ENCODE measurements around the gene NRG3.
A peak's percentile ranks its signal among the peaks of the same experiment; 100 is the strongest.

NRG3 gene

DNA sequence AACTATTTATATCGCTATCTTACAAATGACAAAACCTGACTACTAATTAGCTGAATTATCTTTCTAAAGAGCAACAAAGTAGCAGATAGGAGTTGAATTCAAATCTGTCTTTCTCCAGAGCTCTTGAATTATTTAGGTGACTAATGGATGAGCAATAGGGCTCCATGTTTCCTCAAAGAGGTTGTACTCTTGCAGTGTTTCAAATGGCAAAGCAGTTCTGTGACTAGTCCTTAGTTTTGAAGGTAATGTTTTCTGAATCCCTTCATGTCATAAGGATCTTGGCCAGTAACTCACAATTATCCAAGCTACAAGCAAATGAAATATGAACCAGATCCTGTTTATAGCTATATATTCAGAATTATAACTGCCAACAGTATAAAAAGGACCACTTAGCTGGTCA is 999.7 kb downstream of the NRG3 start:
- DNase-seq = no peak

DNA sequence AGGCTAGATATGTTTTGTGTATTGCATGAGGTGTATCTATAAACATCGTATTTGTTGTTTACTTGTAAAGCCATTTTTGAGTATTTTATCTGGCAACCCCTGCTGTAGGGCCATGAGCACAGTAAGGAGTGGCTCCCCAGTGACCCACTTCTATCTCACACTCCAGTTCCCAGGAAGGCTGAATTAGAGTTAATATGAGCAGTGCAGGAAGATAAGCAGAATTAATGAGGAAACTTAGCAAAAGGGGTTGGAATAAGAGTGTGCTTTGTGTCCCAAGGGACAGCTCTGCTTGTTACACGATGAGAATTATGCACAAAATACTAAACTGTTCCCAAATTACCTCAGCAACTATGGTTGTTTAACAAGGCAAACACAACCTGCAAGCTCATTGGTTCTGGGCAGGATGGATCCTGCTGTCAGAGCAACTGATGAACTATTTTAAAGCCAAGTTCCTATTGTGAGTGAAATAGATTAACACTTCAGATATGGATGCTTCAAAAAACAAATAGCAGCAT is 1005.8 kb downstream of the NRG3 start:
- no peak for DNase-seq

DNA sequence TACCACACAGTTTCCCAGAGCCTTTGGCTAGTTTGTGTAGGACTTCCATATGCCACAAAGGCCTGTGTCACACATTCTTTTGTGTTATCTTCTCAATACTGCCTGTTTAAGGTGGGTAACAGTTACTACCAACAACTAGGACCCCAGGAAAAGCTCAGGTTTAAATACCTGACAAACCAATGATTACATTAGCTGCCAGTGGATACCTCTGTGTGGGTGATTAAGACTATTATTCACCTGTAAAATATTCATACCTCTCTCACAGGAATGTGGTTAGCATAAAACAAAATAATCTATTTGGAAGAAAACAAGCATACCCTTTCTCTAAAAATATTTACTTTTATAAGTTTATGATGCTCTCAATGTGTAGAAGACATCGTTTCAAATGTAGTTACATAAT is 1007.7 kb downstream of the NRG3 start:
- DNase-seq = no peak

DNA sequence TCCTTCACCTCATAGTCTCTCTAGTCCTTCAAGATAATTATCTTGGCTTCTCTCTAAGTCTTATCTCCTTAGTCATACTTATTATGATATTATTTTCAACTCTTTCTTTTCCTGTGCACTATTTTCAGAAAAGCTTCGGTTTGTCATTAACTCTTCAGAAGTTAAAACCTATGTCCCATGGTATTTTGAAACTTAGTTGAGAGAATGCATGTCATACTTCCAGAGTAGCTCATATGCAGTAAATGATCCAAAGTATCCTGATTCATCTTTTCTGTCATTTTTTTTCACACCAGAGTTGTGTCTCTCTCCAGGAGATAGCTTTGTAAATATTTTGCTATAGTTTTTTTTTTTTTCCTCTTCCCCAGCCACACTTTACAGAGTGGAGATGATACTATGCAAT is 1008.6 kb downstream of the NRG3 start:
- DNase-seq = no peak

DNA sequence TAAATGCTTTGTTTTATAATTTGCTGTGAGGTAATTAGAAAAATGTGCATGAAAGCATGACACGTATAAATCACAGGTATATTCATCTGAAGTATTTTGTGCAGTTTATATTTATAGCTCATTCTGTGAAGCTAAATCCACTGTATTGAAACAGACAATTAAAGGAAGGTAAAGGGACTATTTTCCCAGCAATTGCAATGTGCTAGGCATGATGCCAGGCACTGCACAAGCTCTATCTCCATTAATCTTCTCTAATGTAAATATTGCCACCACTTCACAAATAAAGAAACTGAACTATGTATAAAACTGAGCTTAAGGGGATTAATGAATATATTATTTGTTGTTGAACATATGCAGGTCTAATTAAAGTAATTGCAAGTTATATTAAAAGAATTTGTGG is 1012.5 kb downstream of the NRG3 start:
- DNase-seq = peak in 1 of 2 experiments; percentile 28

DNA sequence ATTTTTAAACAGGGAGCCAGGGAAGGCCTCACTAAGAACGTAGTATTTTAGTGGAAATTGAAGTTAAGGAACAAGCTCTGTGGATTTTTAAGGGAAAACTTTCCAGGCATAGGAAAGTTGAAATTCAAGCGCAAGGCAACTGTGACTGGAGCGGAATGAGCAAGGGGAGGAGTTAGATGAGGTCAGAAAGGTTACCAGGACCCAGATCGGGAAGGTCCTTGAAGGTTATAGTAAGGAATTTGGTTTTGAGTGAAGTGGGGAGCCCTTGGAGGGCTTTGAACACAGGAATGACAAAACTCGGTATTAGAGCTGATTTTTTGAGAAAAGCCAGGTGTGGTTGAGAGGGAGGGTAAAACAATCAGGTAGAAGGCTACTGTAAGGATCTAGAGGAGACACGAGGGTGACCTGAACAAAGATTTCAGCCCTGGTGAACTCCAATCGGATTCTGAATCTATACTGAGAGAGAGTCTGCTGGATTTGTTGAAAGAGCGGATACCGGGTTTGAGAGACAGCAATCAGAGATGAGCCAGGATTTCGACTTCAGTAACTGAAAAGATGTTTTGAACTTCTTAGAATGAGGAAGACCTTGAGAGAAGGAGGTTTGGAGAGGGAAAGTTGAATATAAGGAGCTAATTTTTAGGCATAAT is 1013.9 kb downstream of the NRG3 start:
- DNase-seq = no peak

- DNase-seq = no peak
These were observed 1014.7 kb downstream of the NRG3 start for GRCh38 chr10:82889728-82890127.

DNA sequence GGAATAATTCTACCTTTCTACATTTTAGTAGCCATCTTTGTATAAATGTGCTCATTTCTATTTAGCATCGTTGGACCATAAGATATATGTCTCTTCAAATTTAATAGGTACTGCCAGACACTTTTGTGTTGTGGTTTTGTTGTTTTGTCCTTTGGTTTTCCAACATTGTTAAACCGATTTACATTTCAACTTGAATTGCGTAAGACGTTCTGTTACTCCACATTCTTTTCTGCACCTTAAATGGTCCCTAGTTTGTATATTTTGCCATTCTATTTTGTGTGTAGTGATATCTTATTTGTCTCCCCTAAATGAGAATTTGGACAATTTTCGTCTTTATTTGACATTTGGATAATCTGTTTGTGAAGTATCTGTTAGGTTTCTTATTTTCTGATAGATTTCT is 1015.6 kb downstream of the NRG3 start:
- no peak for DNase-seq

DNA sequence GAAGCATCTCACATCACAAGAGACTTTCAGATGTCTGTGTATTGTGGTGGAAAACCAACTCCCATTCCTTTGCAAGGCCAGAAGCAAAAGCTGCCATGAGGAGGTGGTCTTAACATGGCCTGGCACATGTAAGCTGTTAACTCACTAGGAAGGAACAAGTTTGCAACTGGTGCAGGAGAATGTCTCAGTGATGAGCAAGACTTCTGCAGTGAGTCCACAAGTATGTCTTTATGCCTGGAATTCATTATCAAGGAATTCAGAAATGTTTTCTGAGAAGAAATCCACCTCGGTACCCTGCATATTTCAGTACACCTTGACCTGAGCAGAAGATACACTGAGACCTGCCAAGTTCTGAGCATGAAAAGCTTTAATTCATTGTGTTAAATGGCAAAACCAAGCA is 1033.1 kb downstream of the NRG3 start:
- DNase-seq = no peak

DNA sequence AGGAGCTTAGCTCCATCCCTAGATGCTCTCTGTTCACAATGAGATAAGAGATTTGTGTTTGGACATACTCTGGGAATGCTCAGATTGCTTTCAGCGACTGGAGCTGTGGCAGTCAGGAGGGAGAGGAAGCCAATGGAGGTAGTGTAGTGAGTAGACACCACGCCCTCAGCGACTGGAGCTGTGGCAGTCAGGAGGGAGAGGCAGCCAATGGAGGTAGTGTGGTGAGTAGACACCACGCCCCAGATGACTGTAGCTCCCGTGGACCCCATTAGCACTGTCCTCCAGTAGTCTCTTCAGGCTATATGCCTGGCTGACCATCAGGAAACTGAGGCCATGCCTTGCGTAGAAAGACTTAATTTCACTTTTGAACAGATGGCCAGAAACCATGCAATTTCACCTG is 1033.8 kb downstream of the NRG3 start:
- no peak for DNase-seq

GRCh38 chr10:82910301-82910700 is 1035.3 kb downstream of the NRG3 start:
- DNase-seq = no peak

DNA sequence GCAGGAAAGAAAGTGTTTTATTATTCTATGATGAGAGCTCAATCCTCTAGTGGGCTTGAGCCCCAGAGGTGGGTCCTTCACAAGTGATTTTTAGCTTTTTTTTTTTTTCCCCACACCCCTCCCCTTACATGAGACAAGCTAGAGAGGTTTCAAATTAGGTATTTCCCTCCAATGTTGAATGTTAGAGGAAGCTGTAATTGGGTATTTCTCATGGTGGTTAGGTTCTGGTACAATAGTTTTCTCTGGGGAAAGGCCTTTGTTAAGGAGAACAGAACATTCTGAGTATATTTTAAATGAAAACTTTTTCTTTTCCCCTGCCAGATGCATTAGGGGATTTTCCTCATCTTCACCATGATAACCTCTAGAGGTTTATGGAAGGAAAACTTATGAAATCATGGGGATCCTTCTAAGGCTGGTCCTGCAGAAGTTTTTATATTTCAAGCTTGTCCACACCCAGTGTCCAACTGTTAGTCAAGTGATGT is 1039.7 kb downstream of the NRG3 start:
- no peak for DNase-seq

GRCh38 chr10:82916941-82917340 is 1041.9 kb downstream of the NRG3 start:
- no peak for DNase-seq

DNA sequence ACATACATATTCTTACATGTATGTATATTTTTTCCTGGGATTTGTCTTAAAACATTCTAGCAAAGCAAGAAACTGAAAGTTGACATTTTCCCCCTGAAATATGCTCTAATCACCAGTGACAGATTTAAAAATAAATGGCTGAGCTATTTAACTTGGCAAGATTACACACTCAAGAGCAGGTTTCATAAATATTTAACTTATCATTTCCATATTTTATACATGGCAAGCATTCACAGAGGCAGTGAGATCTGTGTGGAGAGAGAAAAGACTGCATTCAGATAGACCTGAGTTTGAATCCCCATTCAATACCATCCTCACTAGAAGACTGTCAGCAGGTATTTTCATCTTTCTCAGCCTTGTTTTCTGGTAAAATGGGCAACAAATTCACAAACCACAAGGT is 1043.0 kb downstream of the NRG3 start:
- DNase-seq = no peak

GRCh38 chr10:82922046-82922445 is 1047.1 kb downstream of the NRG3 start:
- DNase-seq = no peak

GRCh38 chr10:82922755-82923154 is 1047.8 kb downstream of the NRG3 start:
- DNase-seq = no peak

DNA sequence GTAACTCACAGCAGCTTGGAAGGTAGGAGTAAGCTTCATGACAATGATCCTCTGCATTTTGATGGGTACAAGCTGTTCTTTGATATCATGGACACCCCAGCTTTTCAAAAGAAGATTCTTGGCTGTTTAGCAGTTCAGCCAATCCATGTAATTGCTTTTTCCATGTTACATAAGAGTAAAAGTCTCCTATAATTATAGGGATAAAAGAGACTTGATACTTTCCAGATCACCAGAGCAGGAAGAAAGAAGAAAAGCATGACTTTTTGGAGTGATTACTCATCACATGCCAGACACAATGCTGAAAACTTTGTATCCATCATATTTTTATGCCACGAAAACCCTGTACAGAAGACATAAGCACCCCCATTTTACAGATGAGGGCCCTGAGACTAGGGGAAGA is 1049.7 kb downstream of the NRG3 start:
- no peak for DNase-seq

DNA sequence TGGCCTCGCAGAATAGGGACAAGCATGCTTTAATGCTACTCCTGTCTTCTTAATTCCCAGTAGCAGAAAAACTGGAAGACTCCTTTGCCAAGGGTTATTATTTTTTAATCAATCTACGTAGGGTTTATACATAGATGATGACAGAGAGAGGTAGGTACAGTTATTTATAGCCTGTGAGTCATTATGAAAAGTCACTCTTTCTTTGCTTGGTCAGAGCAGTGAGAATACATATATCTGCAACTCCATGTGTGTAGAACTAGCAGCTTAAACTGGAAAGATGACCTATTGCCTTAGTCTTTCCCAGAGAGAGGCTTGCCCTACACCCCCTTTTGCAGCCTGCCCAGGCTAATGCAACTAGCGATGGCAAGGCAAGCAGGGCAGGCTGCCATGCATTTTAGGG is 1050.6 kb downstream of the NRG3 start:
- DNase-seq = no peak

DNA sequence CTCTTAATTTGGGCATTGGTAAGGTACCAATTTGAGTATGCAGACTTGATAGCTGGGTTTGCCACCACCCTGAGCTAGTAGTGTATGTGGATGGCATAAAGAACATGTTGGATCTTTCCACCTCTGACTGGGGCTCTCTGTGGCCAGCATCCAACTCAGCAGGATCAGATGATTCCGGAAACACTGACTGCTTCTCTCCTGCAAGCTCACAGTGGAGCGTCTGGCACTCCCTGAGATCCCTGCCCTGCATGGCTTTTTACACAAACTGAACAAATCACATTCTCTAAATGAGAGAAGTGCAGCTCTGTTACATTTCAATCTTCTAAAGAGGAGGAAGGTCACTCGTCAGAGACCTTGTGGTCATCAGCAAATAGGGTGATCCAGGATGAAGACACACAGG is 1057.5 kb downstream of the NRG3 start:
- no peak for DNase-seq

- no peak for DNase-seq
These were observed 1059.4 kb downstream of the NRG3 start for GRCh38 chr10:82934429-82934828.

GRCh38 chr10:82934947-82935346 is 1060.0 kb downstream of the NRG3 start:
- DNase-seq = no peak

DNA sequence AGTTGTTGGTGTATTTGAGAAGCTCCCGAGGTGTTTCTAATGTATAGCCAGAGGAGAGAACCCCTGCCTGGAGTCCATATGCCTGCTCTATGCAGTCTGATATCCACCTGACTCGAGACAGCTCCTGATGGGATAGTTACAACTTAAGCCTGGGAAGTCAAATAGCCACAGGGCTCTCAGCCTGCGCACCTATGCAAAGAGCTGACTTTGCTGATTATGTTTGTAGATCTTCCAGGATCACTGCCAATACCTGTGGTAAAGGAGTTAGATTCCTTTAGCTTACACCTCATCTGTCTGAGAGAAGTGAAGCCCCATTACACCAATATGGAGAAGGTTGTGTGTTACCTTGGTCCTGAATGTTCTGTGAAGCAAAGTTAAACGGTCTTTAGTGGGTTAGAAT is 1063.3 kb downstream of the NRG3 start:
- no peak for DNase-seq

GRCh38 chr10:82942286-82943099 is 1067.5 kb downstream of the NRG3 start:
- DNase-seq = no peak

GRCh38 chr10:82943142-82943541 is 1068.1 kb downstream of the NRG3 start:
- DNase-seq = no peak
